OCI-LY7 (cell line): ENCODE results near the gene GUCY2F.

Experiments used
- EZH2phosphoT487 ChIP-seq: fragments of 200-600 bp; sonication (generic); IDR thresholded peaks from 2 replicates; pipeline ENCODE4 v1.6.1; 2018; ENCODE audit warnings: low read depth, borderline replicate concordance, mild to moderate bottlenecking, mixed run types, antibody characterized with exemption, low read length, moderate library complexity, mixed read lengths
- TF ChIP-seq, protein P1 (sequence below): fragments of 200-600 bp; sonication (generic); conservative IDR thresholded peaks from 2 replicates; pipeline ENCODE4 v1.5.1; 2014; ENCODE audit warnings: mild to moderate bottlenecking, antibody characterized with exemption, low read length, moderate library complexity, mixed read lengths

DNA sequence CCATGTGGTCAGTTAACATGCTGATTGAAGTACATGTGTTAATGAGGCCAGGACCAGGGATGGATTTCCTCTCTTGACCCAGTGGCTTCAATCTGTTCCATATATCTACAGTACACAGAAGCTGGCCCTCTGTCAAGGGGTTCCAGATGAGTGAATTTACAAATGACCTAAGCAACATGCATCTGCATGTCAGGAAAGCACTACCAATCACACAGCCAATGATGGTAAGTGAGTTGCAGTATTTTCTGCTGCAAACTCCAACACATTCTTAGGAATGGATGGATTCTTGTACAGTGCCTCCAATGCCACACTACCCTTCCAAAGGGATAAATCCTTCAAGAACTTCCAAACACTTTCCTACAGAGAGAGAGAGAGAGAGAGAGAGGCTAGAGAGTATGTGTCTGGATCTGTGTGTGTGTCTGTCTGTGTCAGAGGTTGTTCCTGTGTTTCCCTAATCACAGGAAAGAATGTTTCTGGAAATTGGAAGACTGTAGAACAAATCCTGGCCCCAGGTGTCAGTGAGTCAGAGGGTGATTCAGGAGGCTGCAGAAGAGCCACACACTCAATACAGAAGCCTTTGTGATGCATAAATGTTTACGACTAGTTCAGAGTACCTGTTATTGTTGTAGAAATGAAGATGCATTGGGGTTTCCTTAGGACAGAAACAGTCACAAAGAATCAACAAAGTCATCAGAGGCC, 107.5 kb downstream of the GUCY2F start:
- TF ChIP-seq, protein P1, sequence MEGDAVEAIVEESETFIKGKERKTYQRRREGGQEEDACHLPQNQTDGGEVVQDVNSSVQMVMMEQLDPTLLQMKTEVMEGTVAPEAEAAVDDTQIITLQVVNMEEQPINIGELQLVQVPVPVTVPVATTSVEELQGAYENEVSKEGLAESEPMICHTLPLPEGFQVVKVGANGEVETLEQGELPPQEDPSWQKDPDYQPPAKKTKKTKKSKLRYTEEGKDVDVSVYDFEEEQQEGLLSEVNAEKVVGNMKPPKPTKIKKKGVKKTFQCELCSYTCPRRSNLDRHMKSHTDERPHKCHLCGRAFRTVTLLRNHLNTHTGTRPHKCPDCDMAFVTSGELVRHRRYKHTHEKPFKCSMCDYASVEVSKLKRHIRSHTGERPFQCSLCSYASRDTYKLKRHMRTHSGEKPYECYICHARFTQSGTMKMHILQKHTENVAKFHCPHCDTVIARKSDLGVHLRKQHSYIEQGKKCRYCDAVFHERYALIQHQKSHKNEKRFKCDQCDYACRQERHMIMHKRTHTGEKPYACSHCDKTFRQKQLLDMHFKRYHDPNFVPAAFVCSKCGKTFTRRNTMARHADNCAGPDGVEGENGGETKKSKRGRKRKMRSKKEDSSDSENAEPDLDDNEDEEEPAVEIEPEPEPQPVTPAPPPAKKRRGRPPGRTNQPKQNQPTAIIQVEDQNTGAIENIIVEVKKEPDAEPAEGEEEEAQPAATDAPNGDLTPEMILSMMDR, result no peak
- TF ChIP-seq EZH2phosphoT487, result no peak
